Heart left ventricle (tissue), 13 donors: ENCODE measurements around the gene SLITRK6.

Experiments used
- POLR2A ChIP-seq, 2 donors: fragments of 450-650 bp; IDR thresholded peaks; one replicate each; pipeline ENCODE4 v1.6.1; 2017; ENCODE audit warnings: antibody characterized with exemption in 2 of 2, mild to moderate bottlenecking in 2 of 2, moderate library complexity in 2 of 2
- TF ChIP-seq, protein P1 (sequence below), 12 donors: fragments of 200-600 bp; sonication (generic) in 4 of 12; IDR thresholded peaks; one replicate each; pipeline versions ENCODE4 v1.5.0 to v1.8.0; 2018 to 2022; ENCODE audit warnings: antibody characterized with exemption in 12 of 12, mild to moderate bottlenecking in 5 of 12
- donor health status: ischemic (EF 13 %, LVEDD 7.1; RV severe dilation, severe dysfunction).
- donor health status: DM: no; HTN: yes; CAD: no.
- donor health status: DM: no; HTN: no; CAD: no.
- donor health status: ischemic (EF 25% LVEDD 6.9; RV normal size, moderate dysfunction).
- donor health status: ischemic (EF 25% LVEDD 5.7; RV mildly dilated, moderate dysfunction).
- donor health status: ischemic (EF 35%, LVEDD 5.7; RV mildly dilated, moderate dysfunction).
- donor health status: nonischemic (EF 11% LVEDD 7.7; RV severe dilation, severe dysfunction).
- donor health status: DM: yes; HTN: yes; CAD: no.
- donor health status: PGD.
- donor health status: ischemic (EF 29% LVEDD 5.4; RV normal size, mild dysfunction).
- donor health status: nonischemic (EF 23%, LVEDD 6.1; RV moderate dilation, normal function).

GRCh38 chr13:85806553-85807175, 7.4 kb upstream of the SLITRK6 start:
- TF ChIP-seq, protein P1, sequence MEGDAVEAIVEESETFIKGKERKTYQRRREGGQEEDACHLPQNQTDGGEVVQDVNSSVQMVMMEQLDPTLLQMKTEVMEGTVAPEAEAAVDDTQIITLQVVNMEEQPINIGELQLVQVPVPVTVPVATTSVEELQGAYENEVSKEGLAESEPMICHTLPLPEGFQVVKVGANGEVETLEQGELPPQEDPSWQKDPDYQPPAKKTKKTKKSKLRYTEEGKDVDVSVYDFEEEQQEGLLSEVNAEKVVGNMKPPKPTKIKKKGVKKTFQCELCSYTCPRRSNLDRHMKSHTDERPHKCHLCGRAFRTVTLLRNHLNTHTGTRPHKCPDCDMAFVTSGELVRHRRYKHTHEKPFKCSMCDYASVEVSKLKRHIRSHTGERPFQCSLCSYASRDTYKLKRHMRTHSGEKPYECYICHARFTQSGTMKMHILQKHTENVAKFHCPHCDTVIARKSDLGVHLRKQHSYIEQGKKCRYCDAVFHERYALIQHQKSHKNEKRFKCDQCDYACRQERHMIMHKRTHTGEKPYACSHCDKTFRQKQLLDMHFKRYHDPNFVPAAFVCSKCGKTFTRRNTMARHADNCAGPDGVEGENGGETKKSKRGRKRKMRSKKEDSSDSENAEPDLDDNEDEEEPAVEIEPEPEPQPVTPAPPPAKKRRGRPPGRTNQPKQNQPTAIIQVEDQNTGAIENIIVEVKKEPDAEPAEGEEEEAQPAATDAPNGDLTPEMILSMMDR (IDR thresholded peaks at IDR 0.05): peak; percentile 32 to 68 (median 52)
- TF ChIP-seq POLR2A (IDR thresholded peaks at IDR 0.05): no peak
